ENCODE results near the gene RAB4B.
"Not testable (repeated sequence)": the region's sequence is repeated elsewhere in the genome, so short reads cannot be mapped to it uniquely, and the experiment has no call there.

The RAB4B gene

DNA sequence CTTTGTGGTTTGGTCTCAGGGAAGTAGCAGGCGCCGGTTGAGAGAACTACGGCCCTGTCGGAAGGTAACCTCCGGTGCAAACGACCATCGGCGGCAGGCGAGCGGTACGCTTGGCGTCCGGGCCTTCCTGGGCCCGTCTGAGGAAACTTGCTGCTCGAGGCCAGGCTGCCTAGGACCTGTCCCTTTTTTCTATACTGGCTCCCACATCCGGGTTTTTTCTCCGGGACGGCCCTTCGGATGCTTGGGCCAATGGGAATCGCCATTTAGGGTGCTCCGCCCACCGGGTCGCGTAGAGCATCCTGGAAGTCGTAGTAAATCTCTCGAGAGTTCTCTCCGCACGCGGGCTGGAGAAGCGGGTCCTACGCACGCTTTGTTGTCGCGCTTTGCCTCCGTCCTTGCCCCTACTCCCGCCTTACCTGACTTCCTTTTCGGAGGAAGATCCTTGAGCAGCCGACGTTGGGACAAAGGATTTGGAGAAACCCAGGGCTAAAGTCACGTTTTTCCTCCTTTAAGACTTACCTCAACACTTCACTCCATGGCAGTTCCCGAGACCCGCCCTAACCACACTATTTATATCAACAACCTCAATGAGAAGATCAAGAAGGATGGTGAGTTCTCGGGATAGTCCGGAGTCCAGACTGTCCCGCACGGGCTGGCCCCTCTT, 27.0 kb upstream of the RAB4B start, which contains the start of gene SNRPA:
Gene SNRPA (plus strand): TSS at position 330 of the 664 bp plus-strand sequence. CDS start 206 bp downstream, at position 536.
- peak; percentile 97 for DNase-seq (ENCODE audit: low spot score)

DNA sequence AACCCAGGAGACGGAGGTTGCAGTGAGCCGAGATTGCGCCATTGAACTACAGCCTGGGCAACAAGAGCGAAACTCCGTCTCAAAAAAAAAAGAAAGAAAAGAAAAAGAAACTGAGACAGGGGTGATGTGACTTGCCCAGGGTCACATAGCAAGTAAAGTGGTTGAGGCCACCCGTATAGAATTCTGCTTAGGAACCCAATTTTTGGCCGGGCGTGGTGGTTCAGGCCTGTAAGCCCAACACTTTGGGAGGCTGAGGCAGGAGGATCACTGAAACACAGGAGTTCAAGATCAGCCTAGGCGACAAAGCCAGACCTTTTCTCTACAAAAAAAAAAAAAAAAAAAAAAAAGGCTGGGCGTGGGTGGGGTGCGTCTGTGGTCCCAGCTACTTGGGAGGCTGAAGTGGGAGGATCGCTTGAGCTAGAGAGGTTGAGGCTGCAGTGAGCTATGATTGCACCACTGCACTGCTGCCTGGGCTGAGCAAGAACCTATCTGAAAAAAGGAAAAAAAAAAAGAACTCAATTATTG, 25.7 kb upstream of the RAB4B start:
- DNase-seq (ENCODE audit: low spot score), result no peak

DNA sequence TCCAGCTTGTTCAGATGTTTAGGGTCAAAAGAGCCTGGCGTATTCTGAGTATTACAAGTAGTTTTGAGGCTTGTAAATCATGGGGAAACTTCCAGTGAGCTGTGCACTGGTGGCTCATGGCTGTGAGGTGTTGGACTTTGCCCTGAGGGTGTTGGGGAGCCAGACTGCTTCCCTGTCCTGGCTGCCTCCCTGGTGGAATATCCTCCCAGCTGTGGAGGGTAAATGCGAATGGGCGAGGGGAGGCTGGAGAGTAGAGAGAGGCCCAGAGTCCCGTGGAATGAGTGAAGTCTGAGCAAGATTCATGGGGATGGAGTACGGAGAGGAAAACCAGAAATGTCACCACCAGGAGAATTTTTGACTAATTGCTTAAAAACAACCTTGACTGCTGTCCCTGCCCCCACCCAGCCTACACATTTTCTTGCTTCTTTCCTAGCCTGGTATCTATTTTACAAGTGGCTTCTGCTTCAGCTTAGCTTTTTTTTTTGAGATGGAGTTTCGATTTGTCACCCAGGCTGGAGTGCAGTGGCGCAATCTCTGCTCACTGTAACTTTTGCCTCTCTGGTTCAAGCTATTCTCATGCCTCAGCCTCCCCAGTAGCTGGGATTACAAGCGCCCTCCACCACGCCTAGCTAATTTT, 23.3 kb upstream of the RAB4B start:
- DNase-seq (ENCODE audit: low spot score), result no peak

DNA sequence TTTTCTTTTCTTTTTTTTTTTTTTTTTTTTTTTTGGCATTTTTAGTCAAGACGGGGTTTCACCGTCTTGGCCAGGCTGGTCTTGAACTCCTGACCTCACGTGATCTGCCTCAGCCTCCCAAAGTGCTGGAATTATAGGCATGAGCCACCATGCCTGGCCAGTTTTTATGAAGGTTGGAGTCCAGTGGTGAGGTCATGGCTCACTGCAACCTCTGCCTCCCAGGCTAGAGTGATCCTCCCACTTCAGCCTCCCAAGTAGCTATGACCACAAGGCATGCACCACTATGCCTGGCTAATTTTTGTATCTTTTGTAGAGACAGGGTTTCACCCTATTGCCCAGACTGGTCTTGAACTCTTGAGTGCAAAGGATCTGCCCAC, 22.8 kb upstream of the RAB4B start:
- DNase-seq (ENCODE audit: low spot score), result no peak

DNA sequence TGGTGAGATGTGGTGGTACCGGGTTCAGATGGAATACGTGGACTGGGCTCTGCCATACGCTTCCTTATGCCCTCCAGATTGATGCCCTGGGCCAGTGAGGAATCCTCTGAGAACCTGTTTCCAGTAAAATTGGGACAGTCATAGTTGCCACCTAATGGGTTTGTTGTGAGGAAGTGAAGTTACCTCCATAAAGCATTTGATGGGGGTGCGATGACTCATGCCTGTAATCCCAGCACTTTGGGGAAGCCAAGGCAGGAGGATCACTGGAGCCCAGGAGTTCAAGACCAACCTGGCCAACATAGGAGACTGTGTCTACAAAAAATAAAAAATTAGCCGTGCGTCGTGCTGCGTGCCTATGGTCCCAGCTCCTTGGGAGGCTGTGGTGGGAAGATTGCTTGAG, 22.3 kb upstream of the RAB4B start:
- DNase-seq (ENCODE audit: low spot score), result no peak

DNA sequence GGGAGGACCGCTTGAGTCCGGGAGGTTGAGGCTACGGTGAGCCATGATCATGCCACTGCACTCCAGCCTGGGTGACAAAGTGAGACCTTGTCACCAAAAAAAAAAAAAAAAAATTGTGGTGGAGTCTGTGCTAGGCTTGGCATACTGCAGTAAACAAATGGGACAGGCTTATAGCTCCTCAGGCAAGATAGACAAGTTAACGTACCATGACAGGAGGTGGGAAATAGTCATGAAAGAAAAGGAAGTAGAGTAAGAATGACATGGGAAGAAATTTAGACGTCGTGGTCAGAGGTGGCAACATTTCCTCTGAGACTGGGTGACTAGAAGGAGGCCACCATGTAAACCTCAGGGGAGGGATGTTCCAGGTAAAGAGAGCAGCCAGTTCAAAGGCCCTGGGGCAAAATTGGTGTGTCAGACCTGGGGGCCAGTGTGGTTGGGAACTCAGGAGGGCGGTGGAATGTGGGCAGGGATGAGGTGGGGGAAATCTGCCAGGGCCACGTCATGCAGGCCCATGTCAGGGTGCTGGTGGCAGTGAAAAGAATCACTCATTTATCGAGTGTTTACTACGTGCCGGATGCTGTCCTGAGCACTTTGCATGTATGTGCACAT, 21.4 kb upstream of the RAB4B start:
- no peak for DNase-seq (ENCODE audit: low spot score)

DNA sequence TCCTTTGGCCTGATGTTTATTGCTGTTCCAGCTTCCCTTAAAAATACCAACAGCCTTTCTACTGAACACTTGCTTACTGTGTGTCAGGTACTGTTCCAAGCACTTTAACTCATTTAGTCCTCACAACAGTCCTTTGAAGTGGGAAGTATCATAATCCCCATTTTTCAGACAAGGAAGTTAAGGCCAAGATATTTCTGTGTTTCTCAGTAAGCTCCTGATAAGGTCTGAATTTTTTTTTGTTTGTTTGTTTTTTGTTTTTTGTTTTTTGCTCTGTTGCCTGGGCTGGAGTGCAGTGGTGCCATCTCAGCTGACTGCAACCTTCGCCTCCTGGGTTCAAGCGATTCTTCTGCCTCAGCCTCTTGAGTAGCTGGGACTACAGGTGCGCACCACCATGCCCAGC, 19.6 kb upstream of the RAB4B start:
- DNase-seq (ENCODE audit: low spot score), result no peak

GRCh38 chr19:40759352-40759751, 18.7 kb upstream of the RAB4B start:
- DNase-seq (ENCODE audit: low spot score), result no peak

DNA sequence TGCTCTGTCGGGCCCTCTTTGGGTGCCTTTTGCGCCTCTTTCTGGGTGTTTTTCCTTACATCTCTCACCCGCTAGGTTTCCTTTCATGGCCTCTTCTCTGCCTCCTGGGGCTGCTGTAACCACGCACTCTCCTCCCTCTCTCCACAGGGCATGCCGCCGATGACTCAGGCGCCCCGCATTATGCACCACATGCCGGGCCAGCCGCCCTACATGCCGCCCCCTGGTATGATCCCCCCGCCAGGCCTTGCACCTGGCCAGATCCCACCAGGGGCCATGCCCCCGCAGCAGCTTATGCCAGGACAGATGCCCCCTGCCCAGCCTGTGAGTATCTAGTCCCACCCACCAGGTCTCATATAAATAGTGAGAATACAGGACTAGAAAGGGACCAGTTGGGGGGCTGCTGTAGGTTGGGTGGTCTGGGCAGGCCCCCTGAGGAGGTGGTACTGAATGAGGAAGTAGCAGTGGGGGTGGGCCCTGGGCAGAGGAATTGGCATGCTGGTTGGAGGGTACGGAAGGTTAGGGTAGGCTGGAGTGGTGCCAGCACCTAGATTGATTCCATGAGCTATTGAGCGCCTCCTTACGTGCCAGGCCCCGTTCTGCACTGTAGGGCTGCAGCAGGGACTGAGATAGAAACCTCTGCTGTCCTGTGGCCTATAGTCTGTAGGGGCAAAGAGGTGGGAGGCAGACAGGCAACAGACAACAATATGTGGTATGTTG, 15.1 kb upstream of the RAB4B start:
- no peak for DNase-seq (ENCODE audit: low spot score)

- no peak for DNase-seq (ENCODE audit: low spot score)
Observed at GRCh38 chr19:40763526-40763925, 14.5 kb upstream of the RAB4B start.

DNA sequence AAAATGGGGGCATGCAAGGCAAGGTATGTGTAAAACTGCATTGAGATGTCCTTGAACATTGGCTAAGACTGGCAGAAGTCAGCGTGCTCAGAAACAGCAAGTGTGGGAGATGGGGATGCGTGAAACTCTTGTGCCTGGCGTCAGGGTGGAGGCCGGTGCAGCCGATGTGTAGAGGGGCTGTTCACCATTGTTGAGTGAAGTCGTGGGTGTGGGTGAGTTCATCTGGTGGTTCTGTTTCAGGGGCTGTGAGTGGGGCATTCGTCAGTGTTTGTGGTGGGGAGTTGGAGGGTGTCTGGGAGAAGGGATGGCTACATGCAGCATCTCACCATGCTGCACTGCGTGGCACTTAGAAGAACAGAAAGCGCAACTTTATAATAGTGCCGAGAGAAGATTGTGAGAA, 14.1 kb upstream of the RAB4B start:
- no peak for DNase-seq (ENCODE audit: low spot score)

DNA sequence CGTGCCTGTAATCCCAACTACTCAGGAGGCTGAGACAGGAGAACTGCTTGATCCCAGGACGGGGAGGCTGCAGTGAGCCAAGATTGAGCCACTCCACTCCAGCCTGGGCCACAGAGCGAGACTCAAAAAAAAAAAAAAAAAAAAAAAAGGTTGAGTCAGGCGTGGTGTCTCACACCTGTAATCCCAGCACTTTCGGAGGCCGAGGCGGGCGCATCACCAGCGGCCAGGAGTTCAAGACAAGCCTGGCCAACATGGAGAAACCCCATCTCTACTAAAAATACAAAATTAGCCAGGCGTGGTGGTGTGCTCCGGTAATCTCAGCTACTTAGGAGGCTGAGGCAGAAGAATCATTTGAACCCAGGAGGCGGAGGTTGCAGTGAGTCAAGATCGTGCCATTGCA, 11.7 kb upstream of the RAB4B start:
- not testable (repeated sequence) for DNase-seq (ENCODE audit: low spot score)

DNA sequence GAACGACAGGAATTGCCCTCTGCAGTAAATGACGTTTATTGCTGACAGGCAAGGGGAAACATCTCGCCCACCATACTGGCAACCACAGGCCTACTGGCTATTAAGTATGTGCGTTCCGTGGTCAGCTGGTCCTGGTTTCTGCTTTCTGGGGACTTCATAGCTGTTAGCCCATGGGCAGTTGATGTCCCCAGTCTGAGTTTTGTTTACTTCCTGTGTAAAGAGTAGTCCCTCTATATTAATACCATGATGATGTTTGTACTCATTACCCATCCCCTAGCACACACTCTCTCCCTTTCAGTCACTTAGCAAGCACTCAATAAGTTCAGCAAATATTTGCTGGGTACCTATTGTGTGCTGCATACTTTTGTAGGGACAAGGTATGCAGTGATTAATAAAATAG, 9.2 kb upstream of the RAB4B start:
- no peak for DNase-seq (ENCODE audit: low spot score)

- not testable (repeated sequence) for DNase-seq (ENCODE audit: low spot score)
Observed at GRCh38 chr19:40771101-40771862, 6.8 kb upstream of the RAB4B start.

DNA sequence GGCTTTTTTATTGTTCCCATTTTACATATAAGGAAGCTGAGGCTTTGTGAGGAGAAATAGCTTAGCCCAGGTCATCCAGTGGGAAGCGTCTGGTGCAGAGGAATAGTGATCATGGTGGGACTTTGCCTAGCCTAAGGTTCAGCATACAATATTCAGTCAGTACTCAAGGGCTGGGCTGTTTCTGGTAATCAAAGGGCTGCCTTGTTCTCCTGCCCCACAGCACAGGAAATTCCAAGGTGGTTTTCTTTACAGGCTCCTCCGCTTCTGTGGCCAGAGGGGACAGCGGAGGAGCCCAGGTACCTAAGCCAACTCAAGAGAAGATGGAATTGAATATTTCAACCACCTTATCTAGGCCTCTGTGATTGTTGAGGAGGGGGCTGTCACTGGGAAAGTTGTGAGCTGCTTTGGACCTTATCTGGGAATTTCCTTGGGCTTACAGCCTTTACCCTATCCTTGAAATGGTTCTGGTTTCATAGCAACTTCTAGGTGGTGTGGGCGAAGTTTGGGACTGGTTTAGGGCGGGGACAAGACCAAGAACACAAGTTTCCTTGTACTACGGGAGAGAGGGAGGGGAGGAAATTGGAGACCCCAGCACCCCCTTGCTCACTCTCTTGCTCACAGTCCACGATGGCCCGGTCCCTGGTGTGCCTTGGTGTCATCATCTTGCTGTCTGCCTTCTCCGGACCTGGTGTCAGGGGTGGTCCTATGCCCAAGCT, 3.0 kb upstream of the RAB4B start, which contains the start of gene MIA:
Gene MIA (plus strand): TSS at position 606 of the 716 bp plus-strand sequence. CDS start 22 bp downstream, at position 628.
- no peak for DNase-seq (ENCODE audit: low spot score)

- no peak for DNase-seq (ENCODE audit: low spot score)
Observed at GRCh38 chr19:40775632-40776022, 2.4 kb upstream of the RAB4B start.

GRCh38 chr19:40776364-40776763, 1.7 kb upstream of the RAB4B start:
- no peak for DNase-seq (ENCODE audit: low spot score)

GRCh38 chr19:40776932-40777644, 959 bp upstream of the RAB4B start:
- peak; percentile 92 for DNase-seq (ENCODE audit: low spot score)

- no peak for DNase-seq (ENCODE audit: low spot score)
Observed at GRCh38 chr19:40777645-40777936, 456 bp upstream of the RAB4B start.

DNA sequence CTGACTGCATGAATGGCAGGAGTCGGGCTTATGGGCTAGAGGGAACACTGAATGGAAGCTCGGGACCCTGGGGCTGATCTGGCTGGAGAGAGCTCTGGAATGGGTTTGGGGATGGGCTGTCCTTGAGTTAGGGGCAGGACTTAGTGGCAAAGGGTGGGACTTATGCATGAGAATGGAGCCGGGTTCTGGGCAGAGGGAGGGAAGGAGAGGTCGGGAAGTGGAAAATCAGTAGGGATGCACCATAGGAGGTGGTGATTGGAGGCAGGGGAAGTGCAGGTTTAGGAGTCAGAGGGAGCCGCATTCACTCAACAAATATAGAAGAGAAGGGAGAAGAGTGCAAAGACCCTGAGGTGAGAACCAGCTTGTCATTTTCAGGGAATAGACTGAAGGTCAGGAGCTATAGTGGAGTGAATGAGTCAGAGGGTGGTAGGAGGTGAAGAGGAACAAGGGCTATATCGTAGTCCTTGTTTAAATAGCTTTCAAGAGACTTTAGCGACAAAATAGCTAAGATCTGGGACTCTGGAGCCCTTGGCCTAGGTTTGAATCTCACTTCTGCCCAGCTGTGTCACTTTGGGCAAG, 748 bp downstream of the RAB4B start:
- DNase-seq (ENCODE audit: low spot score), result no peak

Data from GM03348 (cell line).